Suprapubic skin (tissue), 4 donors: Measurements from ENCODE around the gene RALA. TPM values are rescaled to one million over a fixed set of nuclear protein-coding genes. Genes with fewer than 3 reads are reported as not detected.

ENCODE experiments used
- DNase-seq, 2 donors: peaks; one replicate each; pipeline ENCODE4 v3.0.0-alpha.2; 2019; ENCODE audit warnings: low spot score in 2 of 2
- H3K27ac ChIP-seq: fragments of 200-600 bp; sonication (generic); one replicate; pipeline ENCODE4 v1.5.1; 2019
- H3K27me3 ChIP-seq: fragments of 200-600 bp; sonication (generic); one replicate; pipeline ENCODE4 v1.5.1; 2019
- H3K36me3 ChIP-seq: fragments of 200-600 bp; sonication (generic); one replicate; pipeline ENCODE4 v1.5.1; 2019
- H3K4me1 ChIP-seq: fragments of 200-600 bp; sonication (generic); one replicate; pipeline ENCODE4 v1.5.1; 2019
- H3K4me3 ChIP-seq: fragments of 200-600 bp; sonication (generic); one replicate; pipeline ENCODE4 v1.5.1; 2019; ENCODE audit warnings: mild to moderate bottlenecking
- H3K9me3 ChIP-seq: fragments of 200-600 bp; sonication (generic); one replicate; pipeline ENCODE4 v1.5.1; 2019
- EP300 ChIP-seq: sonication (generic); formaldehyde crosslinking; IDR thresholded peaks from one replicate; pipeline ENCODE4 v1.6.1; 2017; ENCODE audit warnings: antibody characterized with exemption
- POLR2A ChIP-seq, 2 donors: fragments of 450-650 bp; IDR thresholded peaks; one replicate each; pipeline ENCODE4 v1.6.1; 2017; ENCODE audit warnings: antibody characterized with exemption in 2 of 2, mild to moderate bottlenecking in 2 of 2, moderate library complexity in 2 of 2
- POLR2AphosphoS5 ChIP-seq, 3 donors: sonication (generic); formaldehyde crosslinking; IDR thresholded peaks; one replicate each; pipeline ENCODE4 v1.6.1; 2017; ENCODE audit warnings: antibody characterized with exemption in 3 of 3
- WGBS: methylation state at CpG from one replicate; pipeline ENCODE4 v1.1.5; 2018; 5-methylcytosine and 5-hydroxymethylcytosine counted together
- total RNA-seq, 4 donors: library from RNA; depleted of rRNA; stranded (reverse); fragments of >200 nt; gene quantifications; one replicate each; pipeline ENCODE4 v1.1.0, GENCODE V29; 2016
- TF ChIP-seq, protein P1 (sequence below), 2 donors: fragments of 200-600 bp in 1 of 2; fragments of 450-650 bp in 1 of 2; sonication (generic) in 1 of 2; IDR thresholded peaks; one replicate each; pipeline ENCODE4 v1.5.1; 2016 to 2019; ENCODE audit warnings: antibody characterized with exemption in 2 of 2, mild to moderate bottlenecking in 1 of 2, moderate library complexity in 1 of 2

Gene RALA
- total RNA-seq, 4 donors from 2014 or later, result 15.5 to 24.1 (median 15.9) TPM

DNA sequence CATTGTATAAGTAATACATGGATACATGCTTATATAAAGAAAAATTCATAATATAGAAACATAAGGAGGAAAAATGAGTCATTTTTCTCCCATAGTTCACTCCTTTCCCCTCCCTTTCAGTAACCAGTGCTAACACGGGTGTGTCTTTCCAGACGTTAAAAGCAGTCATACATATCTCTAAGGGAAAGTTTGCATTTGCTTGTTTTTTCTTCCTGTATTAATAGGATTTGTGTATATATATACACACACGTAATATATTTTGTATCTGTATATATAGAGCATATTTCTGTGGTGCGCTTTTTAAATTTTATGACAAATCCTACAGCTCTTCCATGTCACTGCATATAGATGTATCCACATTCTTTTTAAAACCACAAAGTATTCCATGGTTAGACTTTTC, 78.8 kb downstream of the RALA start:
- TF ChIP-seq EP300 (no peak), POLR2A (IDR thresholded peaks at IDR 0.05) (no peak), POLR2AphosphoS5 (IDR thresholded peaks at IDR 0.05) (no peak)
- TF ChIP-seq, protein P1, sequence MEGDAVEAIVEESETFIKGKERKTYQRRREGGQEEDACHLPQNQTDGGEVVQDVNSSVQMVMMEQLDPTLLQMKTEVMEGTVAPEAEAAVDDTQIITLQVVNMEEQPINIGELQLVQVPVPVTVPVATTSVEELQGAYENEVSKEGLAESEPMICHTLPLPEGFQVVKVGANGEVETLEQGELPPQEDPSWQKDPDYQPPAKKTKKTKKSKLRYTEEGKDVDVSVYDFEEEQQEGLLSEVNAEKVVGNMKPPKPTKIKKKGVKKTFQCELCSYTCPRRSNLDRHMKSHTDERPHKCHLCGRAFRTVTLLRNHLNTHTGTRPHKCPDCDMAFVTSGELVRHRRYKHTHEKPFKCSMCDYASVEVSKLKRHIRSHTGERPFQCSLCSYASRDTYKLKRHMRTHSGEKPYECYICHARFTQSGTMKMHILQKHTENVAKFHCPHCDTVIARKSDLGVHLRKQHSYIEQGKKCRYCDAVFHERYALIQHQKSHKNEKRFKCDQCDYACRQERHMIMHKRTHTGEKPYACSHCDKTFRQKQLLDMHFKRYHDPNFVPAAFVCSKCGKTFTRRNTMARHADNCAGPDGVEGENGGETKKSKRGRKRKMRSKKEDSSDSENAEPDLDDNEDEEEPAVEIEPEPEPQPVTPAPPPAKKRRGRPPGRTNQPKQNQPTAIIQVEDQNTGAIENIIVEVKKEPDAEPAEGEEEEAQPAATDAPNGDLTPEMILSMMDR (IDR thresholded peaks at IDR 0.05), result no peak
- H3K4me3 ChIP-seq, result no peak overlapping the region

DNA sequence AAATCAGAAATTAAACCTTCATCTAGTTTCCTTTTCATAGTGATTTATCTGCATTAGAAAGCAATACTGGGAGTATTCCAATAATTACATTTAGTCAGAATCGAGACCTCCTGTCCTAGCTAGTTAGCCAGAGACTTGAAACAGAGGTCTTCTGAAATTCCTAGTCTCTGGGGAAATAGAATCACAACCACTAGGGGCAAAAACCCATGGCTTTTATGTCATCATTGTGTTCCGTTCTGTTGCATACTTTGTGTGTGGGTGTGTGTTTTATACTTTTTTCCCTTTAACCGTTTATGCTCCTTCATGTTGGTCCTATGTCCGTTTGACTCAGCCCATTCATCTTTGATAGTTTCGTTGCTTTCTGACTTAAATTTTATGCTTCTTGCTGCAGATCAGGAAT, 79.8 kb downstream of the RALA start:
- no peak for DNase-seq
- WGBS, result 72% methylated on average over 5 of the region's 5 CpGs
- Histone ChIP-seq H3K27ac (no peak overlapping the region), H3K4me3 (no peak overlapping the region), H3K36me3 (peaks cover 5% of the 10 kb centered on the region), H3K27me3 (no peaks in the 10 kb centered on the region), H3K9me3 (no peaks in the 10 kb centered on the region), H3K4me1 (peaks cover 4% of the 10 kb centered on the region)
- TF ChIP-seq EP300 (no peak), POLR2AphosphoS5 (IDR thresholded peaks at IDR 0.05) (no peak), POLR2A (IDR thresholded peaks at IDR 0.05) (no peak)
- TF ChIP-seq, protein P1 (IDR thresholded peaks at IDR 0.05), result no peak

More for the DNA sequence above, 78.8 kb downstream of the RALA start:
- Histone ChIP-seq H3K27ac (no peak overlapping the region), H3K9me3 (no peaks in the 10 kb centered on the region), H3K36me3 (peaks cover 8% of the 10 kb centered on the region), H3K4me1 (peaks cover 4% of the 10 kb centered on the region), H3K27me3 (no peaks in the 10 kb centered on the region)
- no peak for DNase-seq
- 64% methylated on average over 4 of the region's 4 CpGs for WGBS

DNA sequence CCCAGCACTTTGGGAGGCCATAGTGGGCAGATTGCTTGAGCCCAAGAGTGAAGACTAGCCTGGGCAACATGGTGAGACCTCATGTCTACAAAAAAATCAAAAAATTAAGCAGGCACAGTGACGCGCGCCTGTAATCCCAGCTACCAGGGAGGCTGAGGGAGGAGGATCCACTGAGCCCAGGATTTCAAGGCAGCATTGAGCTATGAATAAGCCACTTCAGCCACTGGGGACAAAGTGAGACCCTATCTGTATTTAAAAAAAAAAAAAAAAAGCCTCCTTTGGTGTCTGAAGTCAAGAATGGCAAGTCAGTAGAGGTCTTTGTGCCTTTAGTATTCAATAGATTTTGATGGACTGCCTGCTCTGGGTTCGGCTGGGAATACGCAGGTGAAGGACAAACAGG, 85.7 kb downstream of the RALA start:
- Histone ChIP-seq H3K36me3 (no peaks in the 10 kb centered on the region), H3K9me3 (no peaks in the 10 kb centered on the region), H3K4me1 (peaks cover 11% of the 10 kb centered on the region), H3K27ac (no peak overlapping the region), H3K27me3 (no peaks in the 10 kb centered on the region), H3K4me3 (no peak overlapping the region)
- DNase-seq, result no peak
- no peak for TF ChIP-seq POLR2AphosphoS5 (IDR thresholded peaks at IDR 0.05)
- no peak for TF ChIP-seq POLR2A (IDR thresholded peaks at IDR 0.05)
- TF ChIP-seq, protein P1 (IDR thresholded peaks at IDR 0.05), result no peak
- WGBS, result 98% methylated on average over 5 of the region's 5 CpGs

DNA sequence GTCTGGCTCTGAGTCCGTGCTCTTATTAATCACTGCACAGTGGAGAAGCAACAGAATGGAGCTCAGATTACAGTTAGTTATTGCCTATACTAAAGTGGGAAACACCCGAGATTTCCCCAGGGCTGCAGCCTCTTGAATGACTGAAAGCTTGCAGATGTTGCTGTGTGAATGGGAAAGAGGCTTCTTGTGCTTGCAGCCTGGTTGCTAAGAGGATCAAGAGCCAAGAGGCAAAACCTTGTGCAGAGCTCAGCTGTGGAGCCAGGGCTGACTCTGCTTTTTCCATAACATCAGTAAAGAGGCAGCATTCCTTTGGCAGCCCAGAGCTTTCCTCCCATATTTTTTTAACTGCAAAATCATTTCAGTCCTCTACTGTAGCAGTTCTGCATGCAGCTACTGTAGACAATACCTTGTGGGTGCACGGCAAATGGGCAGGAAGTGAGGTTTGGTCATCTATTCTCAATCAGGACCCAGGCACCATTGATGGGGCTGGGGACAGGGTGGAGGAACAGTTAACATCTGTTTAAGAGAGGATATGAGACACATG, 86.5 kb downstream of the RALA start:
- no peaks in the 10 kb centered on the region for H3K36me3 ChIP-seq
- DNase-seq, result no peak
- H3K27me3 ChIP-seq, result no peaks in the 10 kb centered on the region
- H3K9me3 ChIP-seq, result no peaks in the 10 kb centered on the region
- H3K4me3 ChIP-seq, result no peak overlapping the region
- H3K4me1 ChIP-seq, result peaks cover 11% of the 10 kb centered on the region
- WGBS, result 11% methylated on average over 3 of the region's 3 CpGs
- TF ChIP-seq, protein P1 (IDR thresholded peaks at IDR 0.05), result no peak
- no peak for TF ChIP-seq POLR2A (IDR thresholded peaks at IDR 0.05)
- no peak overlapping the region for H3K27ac ChIP-seq

DNA sequence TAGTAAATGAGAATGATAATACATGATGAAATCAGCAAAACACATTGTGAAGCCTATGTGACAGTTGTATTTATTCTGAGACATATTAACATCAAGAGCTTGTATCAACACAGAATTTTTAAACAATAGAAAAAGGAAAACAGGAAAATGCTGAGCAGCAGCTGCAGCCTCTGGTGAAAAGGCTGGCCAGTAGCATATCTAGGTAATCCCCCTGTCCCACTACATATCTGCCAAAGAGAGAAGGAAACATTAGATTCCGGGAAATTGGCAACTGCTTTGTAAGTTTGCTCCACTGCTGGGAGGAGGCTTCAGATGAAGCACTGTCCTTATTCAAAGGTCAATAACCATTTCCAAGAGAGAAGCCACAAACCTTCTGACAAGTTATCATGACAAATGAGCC, 89.4 kb downstream of the RALA start:
- no peaks in the 10 kb centered on the region for H3K36me3 ChIP-seq
- WGBS, result 52% methylated on average over 1 of the region's 1 CpG
- H3K27ac ChIP-seq, result no peak overlapping the region

More for the DNA sequence above, 89.4 kb downstream of the RALA start:
- TF ChIP-seq, protein P1 (IDR thresholded peaks at IDR 0.05), result no peak
- no peak for TF ChIP-seq EP300
- TF ChIP-seq POLR2A (IDR thresholded peaks at IDR 0.05), result no peak
- no peak for TF ChIP-seq POLR2AphosphoS5 (IDR thresholded peaks at IDR 0.05)
- DNase-seq, result no peak
- Histone ChIP-seq H3K9me3 (no peaks in the 10 kb centered on the region), H3K27me3 (no peaks in the 10 kb centered on the region), H3K4me3 (no peak overlapping the region), H3K4me1 (peaks cover 11% of the 10 kb centered on the region)
